Duodenal mucosa (tissue), 2 donors: ENCODE results near the gene ME3.
"Not testable (repeated sequence)": the region's sequence is repeated elsewhere in the genome, so short reads cannot be mapped to it uniquely, and the experiment has no call there.

Experiments
- H3K27ac ChIP-seq: one replicate; pipeline ENCODE4 v1.7.0; 2013; ENCODE audit warnings: low read depth, low read length
- H3K27me3 ChIP-seq, 2 donors: one replicate each; pipeline ENCODE4 v1.7.0; 2013; ENCODE audit warnings: low read length in 2 of 2, control low read depth in 1 of 2; ENCODE audit not compliant: insufficient read depth in 2 of 2, control insufficient read depth in 1 of 2
- H3K36me3 ChIP-seq, 2 donors: one replicate each; pipeline ENCODE4 v1.7.0; 2013; ENCODE audit warnings: low read length in 2 of 2, control low read depth in 1 of 2; ENCODE audit not compliant: insufficient read depth in 2 of 2, control insufficient read depth in 1 of 2
- H3K4me1 ChIP-seq, 2 donors: one replicate each; pipeline ENCODE4 v1.7.0; 2013; ENCODE audit warnings: low read length in 2 of 2, control low read depth in 1 of 2; ENCODE audit not compliant: insufficient read depth in 2 of 2, control insufficient read depth in 1 of 2
- H3K4me3 ChIP-seq, 2 donors: one replicate each; pipeline ENCODE4 v1.7.0; 2013; ENCODE audit warnings: low read length in 2 of 2, low read depth in 1 of 2
- H3K9ac ChIP-seq, 2 donors: one replicate each; pipeline ENCODE4 v1.7.0; 2013; ENCODE audit warnings: low read length in 2 of 2, low read depth in 1 of 2
- H3K9me3 ChIP-seq, 2 donors: one replicate each; pipeline ENCODE4 v1.7.0; 2013; ENCODE audit warnings: low read length in 2 of 2, control low read depth in 1 of 2; ENCODE audit not compliant: control insufficient read depth in 1 of 2

ME3 gene

DNA sequence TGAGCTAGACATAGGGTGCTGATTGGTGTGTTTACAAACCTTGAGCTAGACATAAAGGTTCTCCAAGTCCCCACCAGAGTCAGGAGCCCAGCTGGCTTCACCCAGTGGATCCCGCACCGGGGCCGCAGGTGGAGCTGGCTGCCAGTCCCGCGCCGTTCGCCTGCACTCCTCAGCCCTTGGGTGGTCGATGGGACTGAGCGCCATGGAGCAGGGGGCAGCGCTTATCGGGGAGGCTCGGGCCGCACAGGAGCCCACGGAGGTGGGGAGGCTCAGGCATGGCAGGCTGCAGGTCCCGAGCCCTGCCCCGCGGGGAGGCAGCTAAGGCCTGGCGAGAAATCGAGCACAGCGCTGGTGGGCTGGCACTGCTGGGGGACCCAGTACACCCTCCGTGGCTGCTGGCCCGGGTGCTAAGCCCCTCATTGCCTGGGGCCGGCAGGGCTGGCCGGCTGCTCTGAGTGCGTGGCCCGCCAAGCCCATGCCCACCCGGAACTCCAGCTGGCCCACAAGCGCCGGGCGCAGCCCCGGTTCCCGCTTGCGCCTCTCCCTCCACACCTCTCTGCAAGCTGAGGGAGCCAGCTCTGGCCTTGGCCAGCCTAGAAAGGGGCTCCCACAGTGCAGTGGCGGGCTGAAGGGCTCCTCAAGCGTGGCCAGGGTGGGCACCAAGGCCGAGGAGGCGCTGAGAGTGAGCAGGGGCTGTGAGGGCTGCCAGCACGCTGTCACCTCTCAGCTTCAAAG, 238.9 kb downstream of the ME3 start:
- H3K27ac ChIP-seq, H3K36me3 ChIP-seq, H3K27me3 ChIP-seq, H3K9me3 ChIP-seq, H3K4me3 ChIP-seq, H3K9ac ChIP-seq, H3K4me1 ChIP-seq: not testable (repeated sequence)

DNA sequence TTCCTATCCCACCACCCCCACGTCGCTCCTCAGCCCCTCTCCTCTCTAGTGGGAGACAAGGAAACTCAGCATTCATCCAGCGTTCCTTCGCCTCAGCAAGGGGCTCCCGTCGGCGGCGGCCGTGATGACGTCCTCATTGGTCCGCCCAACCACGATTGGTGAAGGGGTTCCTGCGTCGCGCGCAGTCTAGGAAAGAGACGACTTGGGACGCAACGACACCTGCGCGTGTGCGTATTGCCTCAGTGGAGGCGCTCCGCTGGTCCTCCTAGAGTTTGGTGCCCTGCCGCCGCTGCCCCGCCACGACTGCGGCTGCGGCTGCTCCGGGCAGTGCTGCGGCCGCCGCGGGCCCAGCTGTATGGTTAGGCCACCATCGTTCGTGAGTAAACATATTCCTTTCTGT, 241.2 kb downstream of the ME3 start:
- peaks cover 0 to 7% of the 10 kb centered on the region in 2 donors for H3K9me3 ChIP-seq

DNA sequence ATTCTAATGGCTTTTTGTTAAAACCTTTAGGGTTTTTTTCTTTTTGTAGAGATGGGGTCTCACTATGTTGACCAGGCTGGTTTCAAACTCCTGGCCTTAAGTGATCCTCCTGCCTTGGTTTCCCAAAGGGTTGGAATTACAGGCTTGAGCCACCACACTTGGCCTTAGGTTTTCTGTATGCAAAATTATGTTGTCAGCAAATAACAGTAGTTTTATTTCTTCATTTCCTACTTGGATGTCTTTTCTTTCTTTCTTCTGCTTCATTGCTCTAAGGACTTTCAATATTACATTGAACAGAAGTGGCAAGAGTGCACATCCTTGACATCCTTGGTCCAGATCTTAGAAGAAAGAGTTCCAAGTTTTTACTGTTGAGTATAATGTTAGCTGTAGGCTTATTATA, 245.0 kb downstream of the ME3 start:
- Histone ChIP-seq H3K27me3 (no peaks in the 10 kb centered on the region), H3K27ac (no peak overlapping the region), H3K9me3 (peaks cover 0 to 7% of the 10 kb centered on the region in 2 donors), H3K4me1 (no peaks in the 10 kb centered on the region), H3K4me3 (no peak overlapping the region), H3K36me3 (no peaks in the 10 kb centered on the region), H3K9ac (no peak overlapping the region)

More for the DNA sequence above, 241.2 kb downstream of the ME3 start:
- H3K4me1 ChIP-seq, result no peaks in the 10 kb centered on the region
- H3K4me3 ChIP-seq, result no peak overlapping the region
- H3K9ac ChIP-seq, result no peak overlapping the region
- no peak overlapping the region for H3K27ac ChIP-seq
- no peaks in the 10 kb centered on the region for H3K27me3 ChIP-seq
- H3K36me3 ChIP-seq, result no peaks in the 10 kb centered on the region

DNA sequence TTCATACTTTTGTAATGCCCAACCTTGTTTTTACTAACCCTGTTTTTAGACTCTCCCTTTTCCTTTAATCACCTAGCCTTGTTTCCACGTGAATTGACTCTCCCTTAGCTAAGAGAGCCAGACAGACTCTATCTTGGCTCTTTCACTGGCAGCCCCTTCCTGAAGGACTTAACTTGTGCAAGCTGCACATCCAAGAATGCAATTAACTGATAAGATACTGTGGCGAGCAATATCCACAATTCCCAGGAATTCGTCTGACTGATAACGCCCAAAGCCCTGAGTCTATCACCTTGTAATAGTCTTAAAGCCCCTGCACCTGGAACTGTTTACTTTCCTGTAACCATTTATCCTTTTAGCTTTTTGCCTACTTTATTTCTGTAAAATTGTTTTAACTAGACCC, 248.9 kb downstream of the ME3 start:
- not testable (repeated sequence) for H3K36me3 ChIP-seq, H3K27me3 ChIP-seq, H3K9ac ChIP-seq, H3K4me1 ChIP-seq, H3K4me3 ChIP-seq, H3K27ac ChIP-seq, H3K9me3 ChIP-seq

DNA sequence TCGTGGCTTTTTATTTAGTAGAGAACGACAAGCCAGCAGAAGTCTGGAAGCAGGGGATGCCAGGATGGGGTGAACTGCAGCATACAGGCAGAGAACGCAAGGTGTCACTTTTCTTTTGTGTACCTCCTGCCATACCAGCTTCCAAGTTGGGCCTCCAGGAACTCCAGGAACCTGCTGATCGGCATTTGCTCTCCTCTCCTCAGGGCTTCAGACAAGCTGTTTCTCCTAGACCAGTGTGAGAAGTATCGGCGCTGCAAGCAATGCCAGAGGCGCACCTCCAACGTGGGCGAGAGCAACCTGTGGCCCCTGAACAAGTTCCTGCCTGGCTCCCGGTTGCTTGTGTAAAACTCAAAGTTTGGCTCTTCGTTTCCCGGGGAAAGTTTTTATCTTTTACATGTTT, 250.0 kb downstream of the ME3 start:
- Histone ChIP-seq H3K36me3 (no peaks in the 10 kb centered on the region), H3K27ac (no peak overlapping the region), H3K4me1 (no peaks in the 10 kb centered on the region), H3K9me3 (peaks cover 0 to 7% of the 10 kb centered on the region in 2 donors), H3K27me3 (no peaks in the 10 kb centered on the region), H3K9ac (no peak overlapping the region), H3K4me3 (no peak overlapping the region)

DNA sequence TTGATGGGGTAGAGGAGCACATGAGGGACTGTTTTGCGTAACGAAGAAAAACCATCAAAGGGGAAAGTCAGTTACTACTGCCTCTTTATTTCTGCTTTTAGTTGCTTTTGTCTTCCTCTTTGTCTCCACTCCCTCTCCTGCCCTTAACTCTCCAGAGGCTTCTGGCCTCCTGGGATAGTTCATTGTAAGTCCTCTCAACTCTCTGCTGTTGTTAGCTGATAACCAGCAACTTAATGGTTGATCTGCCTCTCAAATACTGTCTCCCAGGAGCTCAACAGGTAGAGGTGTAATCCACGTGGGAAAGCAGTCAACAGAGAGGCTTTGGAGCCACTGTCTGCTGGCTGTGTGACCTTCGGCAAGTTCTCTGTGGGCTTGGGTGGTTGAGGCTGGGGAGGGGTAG, 250.5 kb downstream of the ME3 start:
- H3K27ac ChIP-seq, result no peak overlapping the region
- no peak overlapping the region for H3K9ac ChIP-seq
- no peaks in the 10 kb centered on the region for H3K36me3 ChIP-seq
- H3K9me3 ChIP-seq, result peaks cover 0 to 6% of the 10 kb centered on the region in 2 donors
- no peaks in the 10 kb centered on the region for H3K4me1 ChIP-seq
- no peak overlapping the region for H3K4me3 ChIP-seq
- no peaks in the 10 kb centered on the region for H3K27me3 ChIP-seq

DNA sequence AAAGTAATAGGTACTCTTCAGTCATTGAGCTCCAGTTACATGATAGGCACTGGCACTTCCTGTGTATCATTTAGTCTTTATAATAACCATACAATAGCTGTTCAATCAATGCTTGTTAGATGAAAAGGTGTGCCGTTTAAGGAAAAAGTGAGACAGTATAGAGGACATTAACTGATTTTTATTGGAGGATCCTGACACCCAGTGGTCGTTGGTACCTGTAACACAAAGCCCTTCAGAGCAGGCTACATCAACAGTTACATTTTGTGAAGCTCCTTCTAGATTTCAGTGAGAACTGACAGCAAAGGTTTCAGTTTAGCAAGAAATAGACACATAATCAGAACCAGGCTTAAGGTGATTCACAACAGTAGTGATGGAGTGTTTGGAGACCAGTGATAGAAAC, 253.5 kb downstream of the ME3 start:
- no peak overlapping the region for H3K9ac ChIP-seq
- H3K4me1 ChIP-seq, result no peaks in the 10 kb centered on the region
- H3K27me3 ChIP-seq, result no peaks in the 10 kb centered on the region
- H3K36me3 ChIP-seq, result no peaks in the 10 kb centered on the region
- no peak overlapping the region for H3K4me3 ChIP-seq
- no peak overlapping the region for H3K27ac ChIP-seq
- H3K9me3 ChIP-seq, result no peaks in the 10 kb centered on the region

DNA sequence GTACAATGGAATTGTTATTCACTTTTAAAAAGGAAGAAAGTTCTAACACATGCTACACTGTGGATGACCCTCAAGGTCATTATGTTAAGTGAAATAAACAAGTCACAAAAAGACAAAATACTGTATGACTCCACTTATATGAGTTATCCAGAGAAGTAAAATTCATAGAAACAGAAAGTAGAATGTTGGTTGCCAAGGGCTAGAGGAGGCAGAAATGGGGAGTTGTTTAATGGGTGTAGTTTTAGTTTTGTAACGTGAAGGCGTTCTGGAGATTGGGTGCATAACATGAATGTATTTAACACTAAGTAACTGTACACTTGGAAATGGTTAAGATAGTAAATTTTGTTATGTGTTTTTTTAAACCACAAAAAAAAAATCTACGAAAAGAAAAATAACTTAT, 253.9 kb downstream of the ME3 start:
- Histone ChIP-seq H3K9ac (no peak overlapping the region), H3K27me3 (no peaks in the 10 kb centered on the region), H3K36me3 (no peaks in the 10 kb centered on the region), H3K4me1 (no peaks in the 10 kb centered on the region), H3K4me3 (no peak overlapping the region), H3K9me3 (no peaks in the 10 kb centered on the region), H3K27ac (no peak overlapping the region)

DNA sequence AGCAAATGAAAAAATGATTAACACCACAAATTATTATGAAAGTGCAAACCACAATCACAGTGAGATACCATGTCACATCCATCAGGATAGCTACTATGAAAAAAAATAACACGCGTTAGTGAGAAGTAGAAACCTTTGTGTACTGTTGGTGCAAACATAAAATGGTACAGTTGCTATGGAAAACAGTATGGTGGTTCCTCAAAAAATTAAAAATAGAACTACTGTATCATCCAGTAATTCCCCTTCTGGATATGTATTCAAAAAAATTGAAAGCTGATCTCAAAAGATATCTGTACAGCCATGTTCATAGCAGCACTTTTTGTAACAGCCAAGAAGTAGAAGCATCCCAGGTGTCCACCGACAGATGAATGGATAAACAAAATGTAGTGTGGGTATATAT, 254.3 kb downstream of the ME3 start:
- no peak overlapping the region for H3K27ac ChIP-seq
- no peaks in the 10 kb centered on the region for H3K27me3 ChIP-seq

DNA sequence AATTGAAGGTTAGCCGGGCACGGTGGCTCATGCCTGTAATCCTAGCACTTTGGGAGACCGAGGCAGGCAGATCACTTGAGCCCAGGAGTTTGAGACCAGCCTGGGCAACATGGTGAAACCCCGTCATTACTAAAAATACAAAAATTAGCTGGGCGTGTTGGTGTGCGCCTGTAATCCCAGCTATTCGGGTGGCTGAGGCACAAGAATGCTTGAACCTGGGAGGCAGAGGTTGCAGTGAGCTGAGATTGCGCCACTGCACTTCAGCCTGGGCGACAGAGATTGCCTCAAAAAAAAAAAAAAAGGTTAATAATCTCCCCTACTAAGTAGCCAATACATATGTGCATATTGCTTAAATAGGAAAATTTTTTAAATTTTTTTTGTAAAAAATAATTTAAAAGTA, 255.5 kb downstream of the ME3 start:
- not testable (repeated sequence) for H3K4me3 ChIP-seq, H3K27ac ChIP-seq, H3K36me3 ChIP-seq, H3K27me3 ChIP-seq, H3K9ac ChIP-seq, H3K9me3 ChIP-seq, H3K4me1 ChIP-seq

More for the DNA sequence above, 254.3 kb downstream of the ME3 start:
- Histone ChIP-seq H3K4me1 (no peaks in the 10 kb centered on the region), H3K4me3 (no peak overlapping the region), H3K36me3 (no peaks in the 10 kb centered on the region), H3K9ac (no peak overlapping the region), H3K9me3 (no peaks in the 10 kb centered on the region)

DNA sequence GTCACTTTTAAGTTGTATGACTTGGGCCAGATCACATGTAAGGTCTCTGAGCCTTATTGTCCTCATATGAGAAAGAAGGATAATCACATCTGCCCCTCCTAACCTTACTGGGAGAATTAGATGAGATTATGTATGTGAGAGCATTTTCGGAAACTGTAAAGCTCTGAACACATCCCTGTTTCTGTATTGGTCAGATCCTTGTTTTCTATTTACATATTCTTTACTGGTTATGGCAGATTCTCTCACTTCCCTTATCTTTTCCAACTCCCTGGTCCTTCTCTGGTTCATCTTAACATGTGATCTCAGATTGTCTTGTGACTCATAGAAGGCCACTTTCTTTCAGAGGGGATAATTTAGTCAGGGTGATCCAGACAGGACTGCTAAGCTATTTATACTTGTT, 255.9 kb downstream of the ME3 start:
- Histone ChIP-seq H3K36me3 (no peaks in the 10 kb centered on the region), H3K27ac (no peak overlapping the region), H3K4me3 (no peak overlapping the region), H3K4me1 (no peaks in the 10 kb centered on the region), H3K27me3 (no peaks in the 10 kb centered on the region), H3K9ac (no peak overlapping the region), H3K9me3 (no peaks in the 10 kb centered on the region)
